Activated CD4-positive, alpha-beta T cell treated with anti-CD3 and anti-CD28 coated beads for 36 hours (primary cell): Measurements from ENCODE around the gene RASSF5. TPM values are rescaled to one million over a fixed set of nuclear protein-coding genes. Genes with fewer than 3 reads are reported as not detected.
A peak's percentile ranks its signal among the peaks of the same experiment; 100 is the strongest.
"Not testable (repeated sequence)": the region's sequence is repeated elsewhere in the genome, so short reads cannot be mapped to it uniquely, and the experiment has no call there.

ENCODE experiments used
- ATAC-seq: fragments of 200-7000 bp; cut with Tn5 transposase; one replicate; pipeline ENCODE4 v1.10.0; 2021; ENCODE audit warnings: mild to moderate bottlenecking, moderate library complexity
- CTCF ChIA-PET: fragments of 350-600 bp; sonication (Branson Sonifier 250); formaldehyde crosslinking; loops from one replicate; lab custom pipeline; 2021; ENCODE audit warnings: antibody characterized with exemption; lab: Charles Lee
- POLR2A ChIA-PET: fragments of 350-600 bp; sonication (Branson Sonifier 250); formaldehyde crosslinking; loops from one replicate; lab custom pipeline; 2021; ENCODE audit warnings: antibody characterized with exemption, inconsistent platforms; lab: Charles Lee
- DNase-seq: peaks from one replicate; pipeline ENCODE4 v3.0.0-alpha.2; 2020
- H3K27ac Mint-ChIP-seq: one replicate; pipeline ENCODE4 v1.8.0; 2021; ENCODE audit warnings: mixed read lengths
- H3K27me3 Mint-ChIP-seq: one replicate; pipeline ENCODE4 v1.8.0; 2021; ENCODE audit warnings: mixed read lengths
- H3K36me3 Mint-ChIP-seq: one replicate; pipeline ENCODE4 v1.8.0; 2021; ENCODE audit warnings: low read depth, mixed read lengths
- H3K4me1 Mint-ChIP-seq: one replicate; pipeline ENCODE4 v1.8.0; 2021; ENCODE audit warnings: mixed read lengths
- H3K4me3 Mint-ChIP-seq: one replicate; pipeline ENCODE4 v1.8.0; 2021; ENCODE audit warnings: mild to moderate bottlenecking, moderate library complexity, mixed read lengths
- H3K9me3 Mint-ChIP-seq: one replicate; pipeline ENCODE4 v1.8.0; 2021; ENCODE audit warnings: low read depth, mixed read lengths
- intact Hi-C, 2 experiments: fragments of 100-400 bp; cut with DNase I in 1 of 2; cut with micrococcal nuclease in 1 of 2; formaldehyde crosslinking; loops; one replicate each; pipeline versions ENCODE4 v1.14.2 to v1.15.1; 2022 to 2024; cut with DNase I, micrococcal nuclease
- total RNA-seq, 2 experiments: library from RNA; stranded (reverse); gene quantifications; one replicate each; pipeline ENCODE4 v1.2.3, GENCODE V29; 2021

RASSF5 gene
- total RNA-seq, 2 experiments from 2014 or later: 223 to 239 TPM

GRCh38 chr1:206476591-206476990 is 30.7 kb upstream of the RASSF5 start:
- H3K27ac Mint-ChIP-seq: no peak overlapping the region
- ChIA-PET POLR2A (no interaction called here), CTCF (interaction anchor here (0.7 to 5.2 kb wide), 7 partner anchors 9 to 1123 kb away, joined by 3 to 55 read pairs (median 4); no protein-coding TSS in a partner anchor)
- no peaks in the 10 kb centered on the region for H3K9me3 Mint-ChIP-seq
- no peaks in the 10 kb centered on the region for H3K27me3 Mint-ChIP-seq
- peaks cover 54% of the 10 kb centered on the region for H3K4me1 Mint-ChIP-seq
- DNase-seq (no peak), ATAC-seq (no peak)
- H3K36me3 Mint-ChIP-seq: peaks cover 61% of the 10 kb centered on the region
- intact Hi-C loops: loop anchor here in 1 of 2 experiments (10.0 kb wide), 1 partner anchor 438 kb away; no protein-coding TSS in a partner anchor
- no peak overlapping the region for H3K4me3 Mint-ChIP-seq

- Mint-ChIP-seq H3K27ac (no peak overlapping the region), H3K4me3 (no peak overlapping the region), H3K36me3 (peaks cover 56% of the 10 kb centered on the region), H3K4me1 (peaks cover 49% of the 10 kb centered on the region), H3K27me3 (no peaks in the 10 kb centered on the region), H3K9me3 (no peaks in the 10 kb centered on the region)
- ATAC-seq (no peak), DNase-seq (no peak)
- ChIA-PET CTCF (interaction anchor here (0.5 to 5.2 kb wide), 11 partner anchors 10 to 445 kb away, joined by 3 to 55 read pairs (median 5); partner anchors contain the start of gene DYRK3), POLR2A (no interaction called here)
- intact Hi-C loops: loop anchor here in 1 of 2 experiments (10.0 kb wide), 1 partner anchor 438 kb away; no protein-coding TSS in a partner anchor
Observed at GRCh38 chr1:206477110-206477509, 30.2 kb upstream of the RASSF5 start.

- ATAC-seq (no peak), DNase-seq (no peak)
- CTCF ChIA-PET: interaction anchor here (0.5 to 5.2 kb wide), 16 partner anchors 7 to 237 kb away, joined by 3 to 55 read pairs (median 5); partner anchors contain the start of genes DYRK3 and IKBKE
- H3K36me3 Mint-ChIP-seq: peaks cover 52% of the 10 kb centered on the region
- POLR2A ChIA-PET: no interaction called here
- H3K27me3 Mint-ChIP-seq: no peaks in the 10 kb centered on the region
- H3K27ac Mint-ChIP-seq: no peak overlapping the region
- H3K9me3 Mint-ChIP-seq: no peaks in the 10 kb centered on the region
- no peak overlapping the region for H3K4me3 Mint-ChIP-seq
- intact Hi-C loops: loop anchor here (2.0 to 10.0 kb wide), 2 partner anchors 185 to 437 kb away; no protein-coding TSS in a partner anchor
- H3K4me1 Mint-ChIP-seq: peaks cover 42% of the 10 kb centered on the region
Observed at GRCh38 chr1:206477581-206478380, 29.6 kb upstream of the RASSF5 start.

- DNase-seq (no peak), ATAC-seq (no peak)
- Mint-ChIP-seq H3K27ac (no peak overlapping the region), H3K36me3 (peaks cover 45% of the 10 kb centered on the region), H3K9me3 (no peaks in the 10 kb centered on the region), H3K27me3 (no peaks in the 10 kb centered on the region), H3K4me3 (no peak overlapping the region), H3K4me1 (peaks cover 35% of the 10 kb centered on the region)
- intact Hi-C loops: loop anchor here (1.0 to 10.0 kb wide), 4 partner anchors 15 to 436 kb away; no protein-coding TSS in a partner anchor
- ChIA-PET POLR2A (interaction anchor here (1.3 to 1.6 kb wide), 2 partner anchors 9 to 105 kb away, joined by 6 read pairs; partner anchors contain the start of gene IKBKE), CTCF (interaction anchor here (0.6 to 5.2 kb wide), 39 partner anchors 8 to 454 kb away, joined by 3 to 55 read pairs (median 5); partner anchors contain the start of genes EIF2D and IKBKE)
Observed at GRCh38 chr1:206478746-206479145, 28.6 kb upstream of the RASSF5 start.

- intact Hi-C loops: loop anchor here (1.0 to 10.0 kb wide), 4 partner anchors 16 to 435 kb away; no protein-coding TSS in a partner anchor
- ChIA-PET POLR2A (interaction anchor here (0.7 to 1.6 kb wide), 3 partner anchors 10 to 227 kb away, joined by 3 to 6 read pairs (median 6); partner anchors contain the start of gene IKBKE), CTCF (interaction anchor here (0.6 to 5.2 kb wide), 52 partner anchors 9 to 503 kb away, joined by 3 to 55 read pairs (median 4); partner anchors contain the start of genes EIF2D and IKBKE)
- Mint-ChIP-seq H3K36me3 (peaks cover 42% of the 10 kb centered on the region), H3K4me1 (peaks cover 28% of the 10 kb centered on the region), H3K9me3 (no peaks in the 10 kb centered on the region), H3K27ac (peak overlapping the region; percentile 66), H3K4me3 (no peak overlapping the region), H3K27me3 (no peaks in the 10 kb centered on the region)
- ATAC-seq (peak; percentile 56), DNase-seq (peak; percentile 85)
Observed at GRCh38 chr1:206479183-206480125, 27.9 kb upstream of the RASSF5 start.

- H3K9me3 Mint-ChIP-seq: no peaks in the 10 kb centered on the region
- peaks cover 21% of the 10 kb centered on the region for H3K4me1 Mint-ChIP-seq
- ATAC-seq (no peak), DNase-seq (no peak)
- no peak overlapping the region for H3K4me3 Mint-ChIP-seq
- H3K36me3 Mint-ChIP-seq: peaks cover 39% of the 10 kb centered on the region
- intact Hi-C loops: no loop called here
- no peaks in the 10 kb centered on the region for H3K27me3 Mint-ChIP-seq
- CTCF ChIA-PET: interaction anchor here (0.7 to 5.2 kb wide), 19 partner anchors 10 to 441 kb away, joined by 3 to 55 read pairs (median 7); partner anchors contain the start of gene IKBKE
- H3K27ac Mint-ChIP-seq: no peak overlapping the region
- POLR2A ChIA-PET: interaction anchor here (1.3 to 1.6 kb wide), 2 partner anchors 10 to 103 kb away, joined by 6 read pairs; partner anchors contain the start of gene IKBKE
Observed at GRCh38 chr1:206480211-206480610, 27.1 kb upstream of the RASSF5 start.

GRCh38 chr1:206482611-206483010 is 24.7 kb upstream of the RASSF5 start:
- CTCF ChIA-PET: interaction anchor here (2.4 kb wide), 2 partner anchors 13 to 21 kb away, joined by 10 to 13 read pairs; partner anchors contain the start of gene IKBKE
- no peak overlapping the region for H3K4me3 Mint-ChIP-seq
- H3K36me3 Mint-ChIP-seq: peaks cover 19% of the 10 kb centered on the region
- no peaks in the 10 kb centered on the region for H3K27me3 Mint-ChIP-seq
- intact Hi-C loops: no loop called here
- POLR2A ChIA-PET: interaction anchor here (0.8 kb wide), 1 partner anchor 109 kb away, joined by 4 read pairs; no protein-coding TSS in a partner anchor
- no peaks in the 10 kb centered on the region for H3K9me3 Mint-ChIP-seq
- DNase-seq (no peak), ATAC-seq (no peak)
- H3K27ac Mint-ChIP-seq: no peak overlapping the region
- peaks cover 14% of the 10 kb centered on the region for H3K4me1 Mint-ChIP-seq

- H3K27me3 Mint-ChIP-seq, intact Hi-C loops, H3K4me3 Mint-ChIP-seq, DNase-seq, H3K27ac Mint-ChIP-seq, ATAC-seq, POLR2A ChIA-PET, H3K9me3 Mint-ChIP-seq: not testable (repeated sequence)
- H3K36me3 Mint-ChIP-seq: peaks cover 20% of the 10 kb centered on the region
- CTCF ChIA-PET: interaction anchor here (0.9 kb wide), 1 partner anchor 179 kb away, joined by 3 read pairs; no protein-coding TSS in a partner anchor
- H3K4me1 Mint-ChIP-seq: peaks cover 14% of the 10 kb centered on the region
Observed at GRCh38 chr1:206483864-206484263, 23.5 kb upstream of the RASSF5 start.

- CTCF ChIA-PET: interaction anchor here (0.9 kb wide), 1 partner anchor 178 kb away, joined by 3 read pairs; no protein-coding TSS in a partner anchor
- ATAC-seq: no peak
- intact Hi-C loops: no loop called here
- Mint-ChIP-seq H3K9me3 (no peaks in the 10 kb centered on the region), H3K36me3 (peaks cover 19% of the 10 kb centered on the region), H3K27me3 (no peaks in the 10 kb centered on the region), H3K4me3 (no peak overlapping the region), H3K27ac (peak overlapping the region; percentile 47), H3K4me1 (peaks cover 7% of the 10 kb centered on the region)
- POLR2A ChIA-PET: no interaction called here
- no peak for DNase-seq
Observed at GRCh38 chr1:206484901-206485300, 22.4 kb upstream of the RASSF5 start.

GRCh38 chr1:206486995-206487788 is 20.1 kb upstream of the RASSF5 start:
- peaks cover 23% of the 10 kb centered on the region for H3K36me3 Mint-ChIP-seq
- ChIA-PET POLR2A (no interaction called here), CTCF (interaction anchor here (0.5 to 1.9 kb wide), 6 partner anchors 11 to 1692 kb away, joined by 3 to 9 read pairs (median 3); no protein-coding TSS in a partner anchor)
- H3K4me1 Mint-ChIP-seq: no peaks in the 10 kb centered on the region
- ATAC-seq (no peak), DNase-seq (no peak)
- no peaks in the 10 kb centered on the region for H3K9me3 Mint-ChIP-seq
- intact Hi-C loops: no loop called here
- H3K27me3 Mint-ChIP-seq: no peaks in the 10 kb centered on the region
- no peak overlapping the region for H3K4me3 Mint-ChIP-seq
- H3K27ac Mint-ChIP-seq: peak overlapping the region; percentile 25
